ENCODE measurements around the gene FAM83F.

Gene FAM83F

GRCh38 chr22:39994041-39994565, 651 bp upstream of the FAM83F start:
- DNase-seq (ENCODE audit: low read depth) = no peak

- DNase-seq (ENCODE audit: low read depth) = no peak
Measured at GRCh38 chr22:39995393-39996252, 869 bp downstream of the FAM83F start.

GRCh38 chr22:39996732-39997131, 2.0 kb downstream of the FAM83F start:
- no peak for DNase-seq (ENCODE audit: low read depth)

- DNase-seq (ENCODE audit: low read depth) = no peak
Measured at GRCh38 chr22:39997421-39997820, 2.7 kb downstream of the FAM83F start.

- DNase-seq (ENCODE audit: low read depth) = peak; percentile 25
Measured at GRCh38 chr22:39997939-39998726, 3.4 kb downstream of the FAM83F start.

GRCh38 chr22:39999144-39999757, 4.5 kb downstream of the FAM83F start:
- peak; percentile 96 for DNase-seq (ENCODE audit: low read depth)

- DNase-seq (ENCODE audit: low read depth) = no peak
Measured at GRCh38 chr22:40000171-40000570, 5.4 kb downstream of the FAM83F start.

GRCh38 chr22:40001106-40001505, 6.4 kb downstream of the FAM83F start:
- no peak for DNase-seq (ENCODE audit: low read depth)

- DNase-seq (ENCODE audit: low read depth) = no peak
Measured at GRCh38 chr22:40001800-40002577, 7.2 kb downstream of the FAM83F start.

GRCh38 chr22:40002935-40003715, 8.4 kb downstream of the FAM83F start:
- no peak for DNase-seq (ENCODE audit: low read depth)

GRCh38 chr22:40004836-40005235, 10.1 kb downstream of the FAM83F start:
- no peak for DNase-seq (ENCODE audit: low read depth)

- no peak for DNase-seq (ENCODE audit: low read depth)
Measured at GRCh38 chr22:40006641-40007040, 11.9 kb downstream of the FAM83F start.

- DNase-seq (ENCODE audit: low read depth) = peak; percentile 20
Measured at GRCh38 chr22:40007853-40008710, 13.3 kb downstream of the FAM83F start.

GRCh38 chr22:40008726-40009291, 14.1 kb downstream of the FAM83F start:
- DNase-seq (ENCODE audit: low read depth) = no peak

- DNase-seq (ENCODE audit: low read depth) = no peak
Measured at GRCh38 chr22:40009292-40009774, 14.6 kb downstream of the FAM83F start.

- DNase-seq (ENCODE audit: low read depth) = no peak
Measured at GRCh38 chr22:40009951-40010671, 15.4 kb downstream of the FAM83F start.

GRCh38 chr22:40010746-40011145, 16.0 kb downstream of the FAM83F start:
- no peak for DNase-seq (ENCODE audit: low read depth)

- no peak for DNase-seq (ENCODE audit: low read depth)
Measured at GRCh38 chr22:40014667-40015248, 20.0 kb downstream of the FAM83F start.

All from amniotic epithelial cell (primary cell).